Measurements from ENCODE around the gene ZSCAN30. TPM values are rescaled to one million over a fixed set of nuclear protein-coding genes. Genes with fewer than 3 reads are reported as not detected.

The ZSCAN30 gene
- total and polyA plus RNA-seq, 2 donors from 2014 or later = 10.0 to 20.7 TPM

GRCh38 chr18:35303610-35304009 lies 13.6 kb upstream of the ZSCAN30 start:
- intact Hi-C loops (cut with DNase I) = no loop called here
- FAIRE-seq = no peak
- H3K36me3 ChIP-seq (ENCODE audit: control insufficient read depth in 2 of 3, insufficient read depth in 3 of 3, low read length in 3 of 3) = peaks cover 16 to 31% (median 21%) of the 10 kb centered on the region in 3 donors

GRCh38 chr18:35296060-35296459 lies 6.0 kb upstream of the ZSCAN30 start:
- H3K4me1 ChIP-seq (ENCODE audit: control insufficient read depth in 2 of 3, insufficient read depth in 2 of 3, low read depth in 1 of 3, low read length in 3 of 3) = peaks cover 0 to 4% (median 3%) of the 10 kb centered on the region in 3 donors
- DNase-seq = no peak
- TF ChIP-seq, protein P1, sequence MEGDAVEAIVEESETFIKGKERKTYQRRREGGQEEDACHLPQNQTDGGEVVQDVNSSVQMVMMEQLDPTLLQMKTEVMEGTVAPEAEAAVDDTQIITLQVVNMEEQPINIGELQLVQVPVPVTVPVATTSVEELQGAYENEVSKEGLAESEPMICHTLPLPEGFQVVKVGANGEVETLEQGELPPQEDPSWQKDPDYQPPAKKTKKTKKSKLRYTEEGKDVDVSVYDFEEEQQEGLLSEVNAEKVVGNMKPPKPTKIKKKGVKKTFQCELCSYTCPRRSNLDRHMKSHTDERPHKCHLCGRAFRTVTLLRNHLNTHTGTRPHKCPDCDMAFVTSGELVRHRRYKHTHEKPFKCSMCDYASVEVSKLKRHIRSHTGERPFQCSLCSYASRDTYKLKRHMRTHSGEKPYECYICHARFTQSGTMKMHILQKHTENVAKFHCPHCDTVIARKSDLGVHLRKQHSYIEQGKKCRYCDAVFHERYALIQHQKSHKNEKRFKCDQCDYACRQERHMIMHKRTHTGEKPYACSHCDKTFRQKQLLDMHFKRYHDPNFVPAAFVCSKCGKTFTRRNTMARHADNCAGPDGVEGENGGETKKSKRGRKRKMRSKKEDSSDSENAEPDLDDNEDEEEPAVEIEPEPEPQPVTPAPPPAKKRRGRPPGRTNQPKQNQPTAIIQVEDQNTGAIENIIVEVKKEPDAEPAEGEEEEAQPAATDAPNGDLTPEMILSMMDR (IDR thresholded peaks at IDR 0.05; ENCODE audit: borderline replicate concordance, extremely low read depth, insufficient read depth) = no peak
- peaks cover 0 to 6% (median 0%) of the 10 kb centered on the region in 3 donors for H3K9me3 ChIP-seq (ENCODE audit: control insufficient read depth in 2 of 3, insufficient read depth in 1 of 3, low read length in 3 of 3)
- no peak overlapping the region for H3K9ac ChIP-seq (ENCODE audit: low read length in 3 of 3)
- no peak overlapping the region for H3K4me3 ChIP-seq (ENCODE audit: low read length in 3 of 3)
- FAIRE-seq = no peak
- peaks cover 0 to 7% (median 3%) of the 10 kb centered on the region in 3 donors for H3K36me3 ChIP-seq (ENCODE audit: control insufficient read depth in 2 of 3, insufficient read depth in 3 of 3, low read length in 3 of 3)
- no peaks in the 10 kb centered on the region for H3K27me3 ChIP-seq (ENCODE audit: control insufficient read depth, insufficient read depth, low read length)
- no peak overlapping the region for H3K27ac ChIP-seq (ENCODE audit: low read depth in 2 of 2, low read length in 2 of 2)
- intact Hi-C loops (cut with DNase I) = no loop called here

More at GRCh38 chr18:35303610-35304009, 13.6 kb upstream of the ZSCAN30 start:
- Histone ChIP-seq H3K27ac (ENCODE audit: low read depth in 2 of 2, low read length in 2 of 2) (no peak overlapping the region), H3K27me3 (ENCODE audit: control insufficient read depth, insufficient read depth, low read length) (no peaks in the 10 kb centered on the region), H3K4me1 (ENCODE audit: control insufficient read depth in 2 of 3, insufficient read depth in 2 of 3, low read depth in 1 of 3, low read length in 3 of 3) (no peaks in the 10 kb centered on the region), H3K4me3 (ENCODE audit: low read length in 3 of 3) (peak overlapping the region in 1 of 3 donors; percentile 7), H3K9ac (ENCODE audit: low read length in 3 of 3) (no peak overlapping the region), H3K9me3 (ENCODE audit: control insufficient read depth in 2 of 3, insufficient read depth in 1 of 3, low read length in 3 of 3) (peaks cover 11 to 68% (median 32%) of the 10 kb centered on the region in 3 donors)
- no peak for DNase-seq
- TF ChIP-seq, protein P1 (IDR thresholded peaks at IDR 0.05; ENCODE audit: borderline replicate concordance, extremely low read depth, insufficient read depth) = no peak

DNA sequence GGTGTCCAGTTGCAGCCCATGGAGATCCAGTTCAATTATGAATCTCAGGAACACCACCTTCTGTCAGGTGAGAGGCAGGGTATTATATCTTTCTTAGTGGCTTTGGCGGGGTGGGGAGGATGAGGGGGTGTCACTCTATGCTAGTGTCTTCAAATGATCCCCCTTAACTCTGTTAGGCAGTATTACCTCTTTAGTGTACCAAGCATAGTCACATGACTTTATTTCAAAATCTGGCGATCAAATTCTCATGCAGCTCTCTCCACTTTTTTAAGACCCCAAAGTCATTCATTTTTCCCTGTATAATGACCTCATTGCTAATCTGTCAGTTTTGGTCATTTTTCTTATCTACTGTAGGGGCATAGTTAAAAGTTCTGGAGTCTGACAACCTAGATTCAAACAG lies 1.1 kb upstream of the ZSCAN30 start:
- H3K4me3 ChIP-seq (ENCODE audit: low read length in 3 of 3) = peak overlapping the region; percentile 86 to 94 (median 93)
- peaks cover 0 to 7% (median 5%) of the 10 kb centered on the region in 3 donors for H3K4me1 ChIP-seq (ENCODE audit: control insufficient read depth in 2 of 3, insufficient read depth in 2 of 3, low read depth in 1 of 3, low read length in 3 of 3)
- no peaks in the 10 kb centered on the region for H3K27me3 ChIP-seq (ENCODE audit: control insufficient read depth, insufficient read depth, low read length)
- H3K27ac ChIP-seq (ENCODE audit: low read depth in 2 of 2, low read length in 2 of 2) = no peak overlapping the region
- no peaks in the 10 kb centered on the region for H3K9me3 ChIP-seq (ENCODE audit: control insufficient read depth in 2 of 3, insufficient read depth in 1 of 3, low read length in 3 of 3)
- TF ChIP-seq, protein P1 (IDR thresholded peaks at IDR 0.05; ENCODE audit: borderline replicate concordance, extremely low read depth, insufficient read depth) = no peak
- FAIRE-seq (no peak), DNase-seq (no peak)
- peaks cover 0 to 7% (median 0%) of the 10 kb centered on the region in 3 donors for H3K36me3 ChIP-seq (ENCODE audit: control insufficient read depth in 2 of 3, insufficient read depth in 3 of 3, low read length in 3 of 3)
- H3K9ac ChIP-seq (ENCODE audit: low read length in 3 of 3) = peak overlapping the region in 2 of 3 donors; percentile 85 to 88
- intact Hi-C loops (cut with DNase I) = no loop called here

GRCh38 chr18:35289727-35290093 lies 319 bp downstream of the ZSCAN30 start:
- intact Hi-C loops (cut with DNase I) = no loop called here
- peak in 2 of 5 donors; percentile 71 to 72 for DNase-seq
- peaks cover 0 to 7% (median 5%) of the 10 kb centered on the region in 3 donors for H3K4me1 ChIP-seq (ENCODE audit: control insufficient read depth in 2 of 3, insufficient read depth in 2 of 3, low read depth in 1 of 3, low read length in 3 of 3)
- peak overlapping the region; percentile 68 to 88 (median 85) for H3K9ac ChIP-seq (ENCODE audit: low read length in 3 of 3)
- H3K27ac ChIP-seq (ENCODE audit: low read depth in 2 of 2, low read length in 2 of 2) = peak overlapping the region; percentile 71 to 80
- H3K36me3 ChIP-seq (ENCODE audit: control insufficient read depth in 2 of 3, insufficient read depth in 3 of 3, low read length in 3 of 3) = peaks cover 0 to 7% (median 0%) of the 10 kb centered on the region in 3 donors
- no peak for FAIRE-seq
- H3K27me3 ChIP-seq (ENCODE audit: control insufficient read depth, insufficient read depth, low read length) = no peaks in the 10 kb centered on the region
- H3K4me3 ChIP-seq (ENCODE audit: low read length in 3 of 3) = peak overlapping the region; percentile 86 to 94 (median 93)
- H3K9me3 ChIP-seq (ENCODE audit: control insufficient read depth in 2 of 3, insufficient read depth in 1 of 3, low read length in 3 of 3) = no peaks in the 10 kb centered on the region
- TF ChIP-seq, protein P1 (IDR thresholded peaks at IDR 0.05; ENCODE audit: borderline replicate concordance, extremely low read depth, insufficient read depth) = no peak

All from kidney (tissue), 14 donors.